Measurements from ENCODE around the gene OSBPL7.

Gene OSBPL7

GRCh38 chr17:47850692-47851573, 29.3 kb upstream of the OSBPL7 start, which contains the start of gene SP6:
TSS of gene SP6 (minus strand) at chr17:47851163. CDS start at chr17:47848429, 2,734 bp downstream.
- Histone ChIP-seq H3K36me3 (replicated peaks; ENCODE audit: insufficient read depth, low read length) (no peaks in the 10 kb centered on the region), H3K9me3 (replicated peaks; ENCODE audit: insufficient read depth, low read length) (no peaks in the 10 kb centered on the region), H3K27me3 (replicated peaks; ENCODE audit: insufficient read depth, low read length) (peaks cover 96% of the 10 kb centered on the region), H2AFZ (ENCODE audit: low read length) (peak within 1 kb of the TSS; percentile 46), H3K9ac (ENCODE audit: low read length) (no peak within 1 kb of the TSS), H3K4me1 (ENCODE audit: low read length) (0 out of 2 replicates have a peak, but pooled peaks cover 4% of the 10 kb centered on the region), H4K20me1 (ENCODE audit: insufficient read depth, low read length) (no peaks in the 10 kb centered on the region), H3K9me2 (replicated peaks; ENCODE audit: insufficient read depth, low read length) (no peaks in the 10 kb centered on the region), H3K4me2 (ENCODE audit: low read depth, low read length) (peak within 1 kb of the TSS; percentile 77), H3K79me2 (ENCODE audit: low read length) (no peaks in the 10 kb centered on the region), H3F3A (ENCODE audit: insufficient read depth, low read length) (no peaks in the 10 kb centered on the region), H3K4me3 (ENCODE audit: low read length) (peak within 1 kb of the TSS; percentile 42), H3K27ac (ENCODE audit: low read length) (no peak within 1 kb of the TSS)
- peak; percentile 16; the same call in 1 of the 2 replicates for TF ChIP-seq CTCF (IDR thresholded peaks at IDR 0.05; ENCODE audit: low read length)
- no peak for TF ChIP-seq EZH2 (optimal IDR thresholded peaks at IDR 0.05; ENCODE audit: low read depth, low read length)
- TF ChIP-seq EZH2phosphoT487 (IDR thresholded peaks at IDR 0.05; ENCODE audit: low read length) = no peak
- DNase-seq = peak; percentile 69

GRCh38 chr17:47850373-47850691, 28.7 kb upstream of the OSBPL7 start:
- no peak for DNase-seq
- peak overlapping the region; percentile 77 for H3K4me2 ChIP-seq (ENCODE audit: low read depth, low read length)

GRCh38 chr17:47848198-47848513, 26.6 kb upstream of the OSBPL7 start:
- Histone ChIP-seq H3K27me3 (replicated peaks; ENCODE audit: insufficient read depth, low read length) (peaks cover 83% of the 10 kb centered on the region), H3K27ac (ENCODE audit: low read length) (no peak overlapping the region), H2AFZ (ENCODE audit: low read length) (no peak overlapping the region), H3K9me2 (replicated peaks; ENCODE audit: insufficient read depth, low read length) (no peaks in the 10 kb centered on the region), H3K79me2 (ENCODE audit: low read length) (no peaks in the 10 kb centered on the region), H3F3A (ENCODE audit: insufficient read depth, low read length) (no peaks in the 10 kb centered on the region), H3K4me1 (ENCODE audit: low read length) (0 out of 2 replicates have a peak, but pooled peaks cover 4% of the 10 kb centered on the region), H3K4me2 (ENCODE audit: low read depth, low read length) (no peak overlapping the region), H4K20me1 (ENCODE audit: insufficient read depth, low read length) (no peaks in the 10 kb centered on the region), H3K9me3 (replicated peaks; ENCODE audit: insufficient read depth, low read length) (no peaks in the 10 kb centered on the region), H3K4me3 (ENCODE audit: low read length) (no peak overlapping the region), H3K36me3 (replicated peaks; ENCODE audit: insufficient read depth, low read length) (no peaks in the 10 kb centered on the region), H3K9ac (ENCODE audit: low read length) (no peak overlapping the region)
- TF ChIP-seq CTCF (IDR thresholded peaks at IDR 0.05; ENCODE audit: low read length) (no peak), EZH2phosphoT487 (IDR thresholded peaks at IDR 0.05; ENCODE audit: low read length) (no peak), EZH2 (optimal IDR thresholded peaks at IDR 0.05; ENCODE audit: low read depth, low read length) (no peak)
- DNase-seq = no peak

More at GRCh38 chr17:47850373-47850691, 28.7 kb upstream of the OSBPL7 start:
- 0 out of 2 replicates have a peak, but pooled peaks cover 4% of the 10 kb centered on the region for H3K4me1 ChIP-seq (ENCODE audit: low read length)
- no peaks in the 10 kb centered on the region for H3K9me2 ChIP-seq (replicated peaks; ENCODE audit: insufficient read depth, low read length)
- H3K4me3 ChIP-seq (ENCODE audit: low read length) = peak overlapping the region; percentile 42
- peaks cover 96% of the 10 kb centered on the region for H3K27me3 ChIP-seq (replicated peaks; ENCODE audit: insufficient read depth, low read length)
- no peak overlapping the region for H2AFZ ChIP-seq (ENCODE audit: low read length)
- no peaks in the 10 kb centered on the region for H3K36me3 ChIP-seq (replicated peaks; ENCODE audit: insufficient read depth, low read length)
- no peaks in the 10 kb centered on the region for H3F3A ChIP-seq (ENCODE audit: insufficient read depth, low read length)
- no peaks in the 10 kb centered on the region for H4K20me1 ChIP-seq (ENCODE audit: insufficient read depth, low read length)
- H3K27ac ChIP-seq (ENCODE audit: low read length) = no peak overlapping the region
- H3K9ac ChIP-seq (ENCODE audit: low read length) = no peak overlapping the region
- H3K79me2 ChIP-seq (ENCODE audit: low read length) = no peaks in the 10 kb centered on the region
- TF ChIP-seq EZH2phosphoT487 (IDR thresholded peaks at IDR 0.05; ENCODE audit: low read length) = no peak
- TF ChIP-seq CTCF (IDR thresholded peaks at IDR 0.05; ENCODE audit: low read length) = no peak
- no peak for TF ChIP-seq EZH2 (optimal IDR thresholded peaks at IDR 0.05; ENCODE audit: low read depth, low read length)
- H3K9me3 ChIP-seq (replicated peaks; ENCODE audit: insufficient read depth, low read length) = no peaks in the 10 kb centered on the region

All from MM.1S (cell line).